Trophoblast cell (in vitro differentiated cells and primary cell): Measurements from ENCODE around the gene GTF2IRD1.
"Not testable (repeated sequence)": the region's sequence is repeated elsewhere in the genome, so short reads cannot be mapped to it uniquely, and the experiment has no call there.

Experiments
- DNase-seq, 2 donors: peaks; one replicate each; pipeline ENCODE4 v3.0.0-alpha.2; 2016
- H2AFZ ChIP-seq: 2 replicates; pipeline ENCODE4 v1.6.1; 2013; ENCODE audit warnings: low read length, moderate library complexity, mild to moderate bottlenecking; ENCODE audit not compliant: insufficient read depth, poor library complexity
- H2AK5ac ChIP-seq: 2 replicates; pipeline ENCODE4 v1.6.1; 2013; ENCODE audit warnings: mild to moderate bottlenecking, low read length
- H2BK120ac ChIP-seq: 2 replicates; pipeline ENCODE4 v1.6.1; 2013; ENCODE audit warnings: low read length, mild to moderate bottlenecking, moderate library complexity; ENCODE audit not compliant: insufficient read depth, poor library complexity
- H2BK12ac ChIP-seq: 2 replicates; pipeline ENCODE4 v1.6.1; 2013; ENCODE audit warnings: mild to moderate bottlenecking, low read length, moderate library complexity
- H2BK5ac ChIP-seq: 2 replicates; pipeline ENCODE4 v1.6.1; 2013; ENCODE audit warnings: low read length, low read depth, moderate library complexity, mild to moderate bottlenecking; ENCODE audit not compliant: poor library complexity
- H3K14ac ChIP-seq: 2 replicates; pipeline ENCODE4 v1.6.1; 2013; ENCODE audit warnings: mild to moderate bottlenecking, low read length
- H3K18ac ChIP-seq: 2 replicates; pipeline ENCODE4 v1.6.1; 2013; ENCODE audit warnings: mild to moderate bottlenecking, low read length
- H3K23ac ChIP-seq: 2 replicates; pipeline ENCODE4 v1.6.1; 2013; ENCODE audit warnings: low read length
- H3K27ac ChIP-seq: 2 replicates; pipeline ENCODE4 v1.5.1; 2013; ENCODE audit warnings: low read depth, mild to moderate bottlenecking, inconsistent platforms, low read length, moderate library complexity
- H3K27me3 ChIP-seq: 2 replicates; pipeline ENCODE4 v1.6.1; 2013; ENCODE audit warnings: inconsistent platforms, mild to moderate bottlenecking, low read length, moderate library complexity; ENCODE audit not compliant: insufficient read depth
- H3K36me3 ChIP-seq, 2 experiments: 1 replicate in 1 of 2; 2 replicates in 1 of 2; pipeline ENCODE4 v1.6.1; 2013; ENCODE audit warnings: low read length in 2 of 2, mild to moderate bottlenecking in 2 of 2, moderate library complexity in 1 of 2; ENCODE audit not compliant: insufficient read depth in 2 of 2, control insufficient read depth in 1 of 2
- H3K4ac ChIP-seq: 2 replicates; pipeline ENCODE4 v1.6.1; 2013; ENCODE audit warnings: low read depth, mild to moderate bottlenecking, low read length, moderate library complexity
- H3K4me1 ChIP-seq, 2 experiments: 1 replicate in 1 of 2; 2 replicates in 1 of 2; pipeline ENCODE4 v1.6.1; 2013; ENCODE audit warnings: low read length in 2 of 2, mild to moderate bottlenecking in 2 of 2, moderate library complexity in 1 of 2; ENCODE audit not compliant: insufficient read depth in 2 of 2, control insufficient read depth in 1 of 2
- H3K4me2 ChIP-seq: 2 replicates; pipeline ENCODE4 v1.6.1; 2013; ENCODE audit warnings: inconsistent platforms, mild to moderate bottlenecking, low read length, moderate library complexity
- H3K4me3 ChIP-seq: 2 replicates; pipeline ENCODE4 v1.5.1; 2013; ENCODE audit warnings: mild to moderate bottlenecking, low read depth, low read length, inconsistent platforms
- H3K79me1 ChIP-seq: one replicate; pipeline ENCODE4 v1.6.1; 2013; ENCODE audit warnings: low read length
- H3K79me2 ChIP-seq: 2 replicates; pipeline ENCODE4 v1.6.1; 2013; ENCODE audit warnings: low read length, mild to moderate bottlenecking; ENCODE audit not compliant: control insufficient read depth, insufficient read depth, poor library complexity
- H3K9ac ChIP-seq: 2 replicates; pipeline ENCODE4 v1.6.1; 2013; ENCODE audit warnings: mild to moderate bottlenecking, low read length
- H3K9me3 ChIP-seq: 2 replicates; pipeline ENCODE4 v1.6.1; 2013; ENCODE audit warnings: low read depth, mild to moderate bottlenecking, control low read depth, inconsistent platforms, low read length; ENCODE audit not compliant: insufficient read depth
- H4K12ac ChIP-seq: 2 replicates; pipeline ENCODE4 v1.6.1; 2013; ENCODE audit warnings: low read depth, mild to moderate bottlenecking, low read length, moderate library complexity
- H4K8ac ChIP-seq: 2 replicates; pipeline ENCODE4 v1.6.1; 2013; ENCODE audit warnings: low read depth, mild to moderate bottlenecking, low read length, moderate library complexity
- H4K91ac ChIP-seq: one replicate; pipeline ENCODE4 v1.6.1; 2013; ENCODE audit warnings: low read depth, mild to moderate bottlenecking, low read length, moderate library complexity
- WGBS: extraction: QIAGEN DNeasy Blood & Tissue Kit; methylation state at CpG from one replicate; pipeline ENCODE4 v1.1.7; 2013; ENCODE audit warnings: missing lambda C conversion rate; ENCODE audit not compliant: insufficient read length, insufficient coverage; ENCODE audit errors: extremely low coverage; 5-methylcytosine and 5-hydroxymethylcytosine counted together

Gene GTF2IRD1

DNA sequence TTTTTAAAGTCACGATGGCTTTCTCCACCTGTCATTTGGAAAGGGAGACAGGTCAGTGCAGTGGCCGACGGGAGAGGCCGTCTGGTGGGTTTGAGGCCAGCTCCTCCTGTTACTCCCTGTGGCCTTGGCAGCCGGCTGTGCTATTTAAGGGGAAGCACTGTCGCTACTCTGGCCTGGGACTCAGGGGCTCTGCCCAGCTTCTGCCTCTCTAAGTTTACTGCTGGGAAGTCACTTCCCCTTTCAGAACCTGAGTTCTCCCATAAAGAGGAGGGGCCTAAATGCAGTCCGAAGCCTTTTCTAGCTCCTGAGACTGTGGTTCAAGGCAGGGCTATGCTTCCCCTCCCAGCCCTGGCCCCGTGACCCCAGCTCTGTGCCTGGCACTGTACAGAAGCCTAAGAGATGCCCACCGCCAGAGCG is 99.9 kb downstream of the GTF2IRD1 start:
- H3K4me1 ChIP-seq, H3K4ac ChIP-seq, H3K27me3 ChIP-seq, H3K23ac ChIP-seq, H3K27ac ChIP-seq, H3K4me2 ChIP-seq, H4K8ac ChIP-seq, H2BK12ac ChIP-seq, H2BK120ac ChIP-seq, H3K14ac ChIP-seq, DNase-seq, H4K12ac ChIP-seq, H3K79me1 ChIP-seq, H2BK5ac ChIP-seq, H2AFZ ChIP-seq, H4K91ac ChIP-seq, H3K4me3 ChIP-seq, H3K79me2 ChIP-seq, H3K9me3 ChIP-seq, H3K18ac ChIP-seq, H3K9ac ChIP-seq, H2AK5ac ChIP-seq: not testable (repeated sequence)
- WGBS: no CpG with 5 or more reads among the region's 10 CpGs
- H3K36me3 ChIP-seq: peaks cover 15 to 17% of the 10 kb centered on the region in 2 experiments

DNA sequence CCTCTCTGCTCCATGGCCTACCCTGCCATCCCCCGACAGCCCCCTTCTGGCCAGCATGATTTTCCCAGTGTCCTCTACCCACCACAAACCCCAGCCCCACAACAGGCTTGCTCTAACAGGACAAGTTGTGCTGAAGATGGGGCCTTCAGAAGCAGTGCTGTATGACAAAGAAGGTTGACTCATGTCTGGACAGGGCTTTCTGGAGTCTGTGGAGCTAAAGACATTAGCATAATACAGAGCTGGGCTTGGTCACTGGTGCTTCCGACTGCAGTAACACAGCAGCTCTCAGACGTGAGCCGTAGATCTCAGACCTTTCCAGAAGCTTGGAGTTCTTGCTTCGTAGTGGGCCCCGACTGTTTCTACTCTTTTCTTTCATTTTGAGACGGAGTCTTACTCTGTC is 100.5 kb downstream of the GTF2IRD1 start:
- no peak overlapping the region for H3K27ac ChIP-seq
- WGBS: no CpG with 5 or more reads among the region's 7 CpGs
- no peak overlapping the region for H3K4me2 ChIP-seq
- no peak overlapping the region for H4K12ac ChIP-seq
- H3K36me3 ChIP-seq: peaks cover 20 to 23% of the 10 kb centered on the region in 2 experiments
- H3K23ac ChIP-seq: no peak overlapping the region
- H2AFZ ChIP-seq: no peak overlapping the region
- no peak overlapping the region for H3K4me3 ChIP-seq
- no peak overlapping the region for H3K9ac ChIP-seq
- no peak overlapping the region for H2AK5ac ChIP-seq
- H3K27me3 ChIP-seq: no peaks in the 10 kb centered on the region
- no peaks in the 10 kb centered on the region for H3K4me1 ChIP-seq
- H3K14ac ChIP-seq: no peak overlapping the region
- H4K8ac ChIP-seq: no peak overlapping the region
- no peak overlapping the region for H2BK12ac ChIP-seq
- no peak overlapping the region for H2BK5ac ChIP-seq
- no peaks in the 10 kb centered on the region for H3K9me3 ChIP-seq
- no peak overlapping the region for H4K91ac ChIP-seq
- no peaks in the 10 kb centered on the region for H3K79me2 ChIP-seq
- no peak overlapping the region for H3K4ac ChIP-seq
- H2BK120ac ChIP-seq: no peak overlapping the region
- H3K79me1 ChIP-seq: no peaks in the 10 kb centered on the region
- no peak for DNase-seq
- H3K18ac ChIP-seq: no peak overlapping the region

DNA sequence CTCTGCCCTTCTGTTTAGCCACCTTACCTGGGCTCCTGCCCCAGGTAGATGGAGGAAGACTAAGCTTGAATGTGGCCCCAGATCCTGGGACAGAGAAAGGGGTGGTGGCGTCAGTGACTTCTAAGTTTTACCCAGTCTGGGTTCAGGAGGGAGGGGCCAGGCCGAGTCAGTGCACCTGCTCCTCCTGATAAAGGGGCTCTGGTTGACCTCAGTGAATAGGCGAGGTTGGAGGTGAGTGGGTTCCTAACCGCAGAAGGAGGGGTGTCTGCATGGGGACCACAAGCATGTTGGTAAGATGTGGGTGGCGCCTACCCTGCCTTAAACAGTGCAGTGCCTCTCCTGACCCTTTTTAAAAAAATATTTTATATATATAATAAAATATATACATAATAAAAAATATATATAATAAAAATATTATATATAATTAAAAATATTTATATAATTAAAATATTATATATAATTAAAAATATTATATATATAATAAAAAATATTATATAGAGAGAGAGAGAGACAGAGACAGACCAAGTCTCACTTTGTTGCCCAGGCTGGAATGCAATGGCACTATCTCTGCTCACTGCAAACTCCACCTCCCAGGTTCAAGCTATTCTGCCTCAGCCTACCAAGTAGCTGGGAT is 106.5 kb downstream of the GTF2IRD1 start:
- DNase-seq: no peak
- H3K27me3 ChIP-seq: no peaks in the 10 kb centered on the region
- no peak overlapping the region for H3K4me3 ChIP-seq
- H2AK5ac ChIP-seq: no peak overlapping the region
- H2BK120ac ChIP-seq: no peak overlapping the region
- no peak overlapping the region for H2AFZ ChIP-seq
- no peaks in the 10 kb centered on the region for H3K9me3 ChIP-seq
- H3K79me2 ChIP-seq: no peaks in the 10 kb centered on the region
- H3K4me2 ChIP-seq: no peak overlapping the region
- no peak overlapping the region for H4K12ac ChIP-seq
- no peak overlapping the region for H3K4ac ChIP-seq
- WGBS: no CpG with 5 or more reads among the region's 5 CpGs
- no peak overlapping the region for H3K23ac ChIP-seq
- peaks cover 32% of the 10 kb centered on the region in 2 experiments for H3K36me3 ChIP-seq
- no peaks in the 10 kb centered on the region for H3K4me1 ChIP-seq
- H3K14ac ChIP-seq: no peak overlapping the region
- H3K9ac ChIP-seq: no peak overlapping the region
- no peak overlapping the region for H2BK5ac ChIP-seq
- no peak overlapping the region for H4K91ac ChIP-seq
- H4K8ac ChIP-seq: no peak overlapping the region
- H3K18ac ChIP-seq: no peak overlapping the region
- no peak overlapping the region for H3K27ac ChIP-seq
- no peak overlapping the region for H2BK12ac ChIP-seq
- H3K79me1 ChIP-seq: no peaks in the 10 kb centered on the region

DNA sequence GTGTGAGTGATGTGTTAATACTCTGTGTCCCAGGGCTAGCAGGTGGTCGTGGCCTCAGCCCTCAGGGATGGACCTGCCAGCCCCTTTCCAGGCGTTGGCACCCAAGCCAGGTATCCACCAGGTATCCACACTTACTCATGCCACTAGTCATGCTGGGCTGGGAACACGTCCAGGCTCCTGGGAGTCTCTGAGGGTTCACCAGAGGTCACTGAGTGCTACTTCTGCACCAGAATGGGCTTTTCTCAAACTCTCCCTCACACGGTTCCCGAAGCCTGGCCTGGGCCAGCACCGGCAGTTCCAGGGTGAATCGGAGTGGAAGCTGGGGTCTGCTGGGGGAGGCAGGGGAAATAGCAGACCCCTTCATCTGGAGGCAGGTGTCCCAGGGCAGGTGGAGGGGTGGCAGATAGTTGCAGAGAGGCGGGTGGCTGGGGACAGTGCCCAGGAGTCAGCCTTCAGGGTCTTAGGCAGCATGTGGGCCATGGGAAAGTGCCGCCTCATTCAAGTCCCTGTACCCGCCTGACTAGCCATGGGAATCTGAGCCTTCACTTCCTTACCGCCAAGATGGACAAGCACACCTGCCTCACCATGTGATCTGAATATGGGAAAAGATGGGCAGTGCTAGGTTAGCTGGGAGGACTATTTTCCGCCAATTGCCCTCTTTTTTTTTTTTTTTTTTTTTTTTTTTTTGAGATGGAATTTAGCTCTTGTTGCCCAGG is 108.3 kb downstream of the GTF2IRD1 start:
- Histone ChIP-seq H2AK5ac (no peak overlapping the region), H4K12ac (no peak overlapping the region), H3K79me1 (no peaks in the 10 kb centered on the region), H3K4me1 (no peaks in the 10 kb centered on the region), H3K23ac (no peak overlapping the region), H2BK120ac (no peak overlapping the region), H3K4me2 (no peak overlapping the region), H3K79me2 (no peaks in the 10 kb centered on the region), H3K18ac (no peak overlapping the region), H2BK5ac (no peak overlapping the region), H3K27ac (no peak overlapping the region), H4K91ac (no peak overlapping the region), H3K4me3 (no peak overlapping the region), H3K27me3 (no peaks in the 10 kb centered on the region), H3K9me3 (no peaks in the 10 kb centered on the region), H2AFZ (no peak overlapping the region), H3K9ac (no peak overlapping the region), H3K36me3 (peaks cover 25 to 29% of the 10 kb centered on the region in 2 experiments), H4K8ac (no peak overlapping the region), H3K4ac (no peak overlapping the region), H3K14ac (no peak overlapping the region), H2BK12ac (no peak overlapping the region)
- no CpG with 5 or more reads among the region's 12 CpGs for WGBS
- DNase-seq: no peak
